Upper lobe of left lung (tissue), 6 donors: ENCODE data around the gene TMEM259. TPM values are rescaled to one million over a fixed set of nuclear protein-coding genes. Genes with fewer than 3 reads are reported as not detected.

ENCODE experiments used
- ATAC-seq, 2 donors: fragments of 200-7000 bp; cut with Tn5 transposase; one replicate each; pipeline ENCODE4 v1.9.1; 2022; ENCODE audit warnings: mild to moderate bottlenecking in 2 of 2, moderate library complexity in 2 of 2; ENCODE audit not compliant: low FRiP score in 2 of 2
- DNase-seq, 2 donors: peaks; one replicate each; pipeline ENCODE4 v3.0.0-alpha.2; 2019 to 2020
- H3K27ac ChIP-seq, 4 donors: fragments of 200-600 bp; sonication (generic); one replicate each; pipeline ENCODE4 v1.5.1; 2016 to 2019
- H3K27me3 ChIP-seq, 4 donors: fragments of 200-600 bp; sonication (generic); one replicate each; pipeline ENCODE4 v1.5.1; 2017 to 2019
- H3K36me3 ChIP-seq, 4 donors: fragments of 200-600 bp; sonication (generic); one replicate each; pipeline ENCODE4 v1.5.1; 2016 to 2019
- H3K4me1 ChIP-seq, 4 donors: fragments of 200-600 bp; sonication (generic); one replicate each; pipeline ENCODE4 v1.5.1; 2018 to 2019
- H3K4me3 ChIP-seq, 4 donors: fragments of 200-600 bp; sonication (generic); one replicate each; pipeline ENCODE4 v1.5.1; 2017 to 2019; ENCODE audit warnings: mild to moderate bottlenecking in 2 of 4, moderate library complexity in 1 of 4
- H3K9me3 ChIP-seq, 4 donors: fragments of 200-600 bp; sonication (generic); one replicate each; pipeline ENCODE4 v1.5.1; 2018 to 2019
- CTCF ChIP-seq, 6 experiments: fragments of 450-650 bp in 4 of 6; fragments of 200-600 bp in 2 of 6; sonication (generic) in 2 of 6; IDR thresholded peaks; one replicate each; pipeline ENCODE4 v1.5.1; 2016 to 2019; ENCODE audit warnings: antibody characterized with exemption in 6 of 6
- EP300 ChIP-seq, 4 donors: sonication (generic); formaldehyde crosslinking; IDR thresholded peaks; one replicate each; pipeline ENCODE4 v1.5.1; 2017; ENCODE audit warnings: antibody characterized with exemption in 4 of 4, control low read depth in 2 of 4
- POLR2A ChIP-seq, 4 donors: fragments of 450-650 bp; IDR thresholded peaks; one replicate each; pipeline ENCODE4 v1.5.1; 2016 to 2017; ENCODE audit warnings: antibody characterized with exemption in 4 of 4, mild to moderate bottlenecking in 2 of 4
- POLR2AphosphoS5 ChIP-seq, 2 donors: sonication (generic); formaldehyde crosslinking; IDR thresholded peaks; one replicate each; pipeline ENCODE4 v1.5.1; 2017; ENCODE audit warnings: antibody characterized with exemption in 2 of 2
- WGBS, 2 donors: methylation state at CpG; one replicate each; pipeline ENCODE4 v1.1.5; 2017 to 2018; 5-methylcytosine and 5-hydroxymethylcytosine counted together
- total RNA-seq, 6 donors: library from RNA; depleted of rRNA in 4 of 6; stranded (reverse); fragments of >200 nt in 4 of 6; gene quantifications; one replicate each; pipeline versions ENCODE4 v1.1.0 to v1.2.1, GENCODE V29; 2016 to 2021
- donor health status: DM: no; HTN: no; CAD: no; lungs with moderate emphysema.
- donor health status: DM: no; HTN: yes; CAD: no; lungs with severe emphysema.

Gene TMEM259
- total RNA-seq, 6 donors from 2014 or later: 143 to 643 (median 208) TPM

GRCh38 chr19:1051791-1052190, 30.9 kb upstream of the TMEM259 start:
- no peak for TF ChIP-seq POLR2AphosphoS5 (IDR thresholded peaks at IDR 0.05)
- Histone ChIP-seq H3K9me3 (peaks cover 0 to 8% (median 3%) of the 10 kb centered on the region in 4 donors), H3K4me1 (no peaks in the 10 kb centered on the region), H3K4me3 (no peak overlapping the region), H3K27ac (no peak overlapping the region), H3K36me3 (peaks cover 0 to 21% (median 7%) of the 10 kb centered on the region in 4 donors), H3K27me3 (no peaks in the 10 kb centered on the region)
- DNase-seq: peak in 1 of 2 donors; percentile 74
- WGBS, 2 donors: 94 to 98% methylated on average over 15 to 16 of the region's 17 CpGs
- no peak for ATAC-seq

GRCh38 chr19:1050989-1051788, 30.3 kb upstream of the TMEM259 start:
- TF ChIP-seq POLR2AphosphoS5 (IDR thresholded peaks at IDR 0.05) (no peak), EP300 (IDR thresholded peaks at IDR 0.05) (no peak), CTCF (IDR thresholded peaks at IDR 0.05) (no peak), POLR2A (IDR thresholded peaks at IDR 0.05) (no peak)
- no peaks in the 10 kb centered on the region for H3K4me1 ChIP-seq
- peak in 1 of 2 donors; percentile 79 for DNase-seq
- ATAC-seq: no peak
- peaks cover 0 to 16% (median 5%) of the 10 kb centered on the region in 4 donors for H3K36me3 ChIP-seq
- WGBS, 2 donors: 87 to 95% methylated on average over 14 to 17 of the region's 31 CpGs
- no peaks in the 10 kb centered on the region for H3K27me3 ChIP-seq
- H3K4me3 ChIP-seq: no peak overlapping the region
- H3K9me3 ChIP-seq: peaks cover 0 to 2% (median 0%) of the 10 kb centered on the region in 4 donors
- no peak overlapping the region for H3K27ac ChIP-seq

- Histone ChIP-seq H3K27me3 (no peaks in the 10 kb centered on the region), H3K9me3 (no peaks in the 10 kb centered on the region), H3K4me3 (no peak overlapping the region), H3K27ac (no peak overlapping the region), H3K4me1 (no peaks in the 10 kb centered on the region), H3K36me3 (peaks cover 0 to 13% (median 5%) of the 10 kb centered on the region in 4 donors)
- no peak for TF ChIP-seq POLR2A (IDR thresholded peaks at IDR 0.05)
- no peak for TF ChIP-seq POLR2AphosphoS5 (IDR thresholded peaks at IDR 0.05)
- no peak for TF ChIP-seq EP300 (IDR thresholded peaks at IDR 0.05)
- TF ChIP-seq CTCF (IDR thresholded peaks at IDR 0.05): no peak
- DNase-seq (no peak), ATAC-seq (no peak)
- WGBS, 2 donors: 53 to 65% methylated on average over 5 of the region's 11 CpGs
These were observed 28.9 kb upstream of the TMEM259 start for GRCh38 chr19:1049800-1050199.

GRCh38 chr19:1049106-1049505, 28.2 kb upstream of the TMEM259 start:
- no peak for TF ChIP-seq POLR2AphosphoS5 (IDR thresholded peaks at IDR 0.05)
- TF ChIP-seq EP300 (IDR thresholded peaks at IDR 0.05): no peak
- no peak for ATAC-seq

GRCh38 chr19:1047696-1048147, 26.8 kb upstream of the TMEM259 start:
- Histone ChIP-seq H3K27ac (no peak overlapping the region), H3K4me1 (peaks cover 0 to 3% (median 0%) of the 10 kb centered on the region in 4 donors), H3K36me3 (peaks cover 0 to 12% (median 5%) of the 10 kb centered on the region in 4 donors), H3K4me3 (no peak overlapping the region), H3K9me3 (no peaks in the 10 kb centered on the region), H3K27me3 (no peaks in the 10 kb centered on the region)
- peak in 1 of 2 donors; percentile 84 for DNase-seq
- no peak for ATAC-seq
- TF ChIP-seq EP300 (IDR thresholded peaks at IDR 0.05) (no peak), CTCF (IDR thresholded peaks at IDR 0.05) (no peak), POLR2AphosphoS5 (IDR thresholded peaks at IDR 0.05) (no peak)
- WGBS, 2 donors: 63 to 86% methylated on average over 7 to 20 of the region's 20 CpGs

More at GRCh38 chr19:1049106-1049505, 28.2 kb upstream of the TMEM259 start:
- WGBS, 2 donors: 94 to 96% methylated on average over 4 to 13 of the region's 17 CpGs
- DNase-seq: peak in 1 of 2 donors; percentile 46
- no peak overlapping the region for H3K27ac ChIP-seq
- H3K36me3 ChIP-seq: peaks cover 0 to 14% (median 5%) of the 10 kb centered on the region in 4 donors
- no peak overlapping the region for H3K4me3 ChIP-seq
- no peaks in the 10 kb centered on the region for H3K27me3 ChIP-seq
- no peaks in the 10 kb centered on the region for H3K9me3 ChIP-seq
- H3K4me1 ChIP-seq: no peaks in the 10 kb centered on the region
